ENCODE data around the gene VTI1A. TPM values are rescaled to one million over a fixed set of nuclear protein-coding genes. Genes with fewer than 3 reads are reported as not detected.
A peak's percentile ranks its signal among the peaks of the same experiment; 100 is the strongest.

Gene VTI1A
- total RNA-seq, 3 donors from 2014 or later = 53.7 to 65.6 (median 59.2) TPM

- no peaks in the 10 kb centered on the region for H3K36me3 ChIP-seq
- intact Hi-C loops (cut with DNase I; ENCODE audit: low total_unique reads) = no loop called here
Measured at GRCh38 chr10:112811741-112812551, 364.9 kb downstream of the VTI1A start.

GRCh38 chr10:112812586-112812985, 365.6 kb downstream of the VTI1A start:
- TF ChIP-seq POLR2AphosphoS5 (IDR thresholded peaks at IDR 0.05) (no peak), CTCF (IDR thresholded peaks at IDR 0.05) (no peak), POLR2A (IDR thresholded peaks at IDR 0.05) (no peak)
- H3K9me3 ChIP-seq = no peaks in the 10 kb centered on the region
- H3K36me3 ChIP-seq = no peaks in the 10 kb centered on the region
- H3K27ac ChIP-seq = peak overlapping the region; percentile 45 to 53
- DNase-seq (ENCODE audit: low spot score in 2 of 2) = no peak
- intact Hi-C loops (cut with DNase I; ENCODE audit: low total_unique reads) = no loop called here
- H3K4me1 ChIP-seq = no peaks in the 10 kb centered on the region
- H3K4me3 ChIP-seq = no peak overlapping the region
- no peaks in the 10 kb centered on the region for H3K27me3 ChIP-seq

More at GRCh38 chr10:112811741-112812551, 364.9 kb downstream of the VTI1A start:
- no peaks in the 10 kb centered on the region for H3K27me3 ChIP-seq
- H3K27ac ChIP-seq = peak overlapping the region; percentile 45 to 72
- TF ChIP-seq POLR2A (IDR thresholded peaks at IDR 0.05) = no peak
- no peak for TF ChIP-seq CTCF (IDR thresholded peaks at IDR 0.05)
- TF ChIP-seq POLR2AphosphoS5 (IDR thresholded peaks at IDR 0.05) = no peak
- H3K4me3 ChIP-seq = peak overlapping the region in 1 of 3 donors; percentile 32
- H3K9me3 ChIP-seq = no peaks in the 10 kb centered on the region
- peak; percentile 60 to 66 for DNase-seq (ENCODE audit: low spot score in 2 of 2)
- H3K4me1 ChIP-seq = no peaks in the 10 kb centered on the region

- DNase-seq (ENCODE audit: low spot score in 2 of 2) = no peak
- Histone ChIP-seq H3K9me3 (no peaks in the 10 kb centered on the region), H3K4me3 (no peak overlapping the region), H3K36me3 (no peaks in the 10 kb centered on the region), H3K4me1 (no peaks in the 10 kb centered on the region), H3K27ac (no peak overlapping the region), H3K27me3 (no peaks in the 10 kb centered on the region)
- TF ChIP-seq POLR2AphosphoS5 (IDR thresholded peaks at IDR 0.05) = no peak
- intact Hi-C loops (cut with DNase I; ENCODE audit: low total_unique reads) = no loop called here
Measured at GRCh38 chr10:112813866-112814591, 367.0 kb downstream of the VTI1A start.

GRCh38 chr10:112815269-112816032, 368.4 kb downstream of the VTI1A start:
- no peaks in the 10 kb centered on the region for H3K27me3 ChIP-seq
- H3K4me3 ChIP-seq = no peak overlapping the region
- no peak for DNase-seq (ENCODE audit: low spot score in 2 of 2)
- H3K36me3 ChIP-seq = no peaks in the 10 kb centered on the region
- TF ChIP-seq CTCF (IDR thresholded peaks at IDR 0.05) (no peak), POLR2A (IDR thresholded peaks at IDR 0.05) (no peak), POLR2AphosphoS5 (IDR thresholded peaks at IDR 0.05) (no peak)
- peak overlapping the region; percentile 46 to 54 for H3K27ac ChIP-seq
- no peaks in the 10 kb centered on the region for H3K9me3 ChIP-seq
- no peaks in the 10 kb centered on the region for H3K4me1 ChIP-seq
- intact Hi-C loops (cut with DNase I; ENCODE audit: low total_unique reads) = no loop called here

GRCh38 chr10:112816033-112816430, 369.0 kb downstream of the VTI1A start:
- peak overlapping the region; percentile 0 to 46 for H3K27ac ChIP-seq

More at GRCh38 chr10:112816033-112816430, 369.0 kb downstream of the VTI1A start:
- intact Hi-C loops (cut with DNase I; ENCODE audit: low total_unique reads) = no loop called here
- DNase-seq (ENCODE audit: low spot score in 2 of 2) = no peak
- Histone ChIP-seq H3K36me3 (no peaks in the 10 kb centered on the region), H3K27me3 (no peaks in the 10 kb centered on the region), H3K4me3 (no peak overlapping the region), H3K9me3 (no peaks in the 10 kb centered on the region), H3K4me1 (no peaks in the 10 kb centered on the region)
- no peak for TF ChIP-seq POLR2A (IDR thresholded peaks at IDR 0.05)
- TF ChIP-seq CTCF (IDR thresholded peaks at IDR 0.05) = no peak
- no peak for TF ChIP-seq POLR2AphosphoS5 (IDR thresholded peaks at IDR 0.05)

Measured in breast epithelium (tissue), 4 donors.